ENCODE measurements around the gene TSPAN14.

Gene TSPAN14

DNA sequence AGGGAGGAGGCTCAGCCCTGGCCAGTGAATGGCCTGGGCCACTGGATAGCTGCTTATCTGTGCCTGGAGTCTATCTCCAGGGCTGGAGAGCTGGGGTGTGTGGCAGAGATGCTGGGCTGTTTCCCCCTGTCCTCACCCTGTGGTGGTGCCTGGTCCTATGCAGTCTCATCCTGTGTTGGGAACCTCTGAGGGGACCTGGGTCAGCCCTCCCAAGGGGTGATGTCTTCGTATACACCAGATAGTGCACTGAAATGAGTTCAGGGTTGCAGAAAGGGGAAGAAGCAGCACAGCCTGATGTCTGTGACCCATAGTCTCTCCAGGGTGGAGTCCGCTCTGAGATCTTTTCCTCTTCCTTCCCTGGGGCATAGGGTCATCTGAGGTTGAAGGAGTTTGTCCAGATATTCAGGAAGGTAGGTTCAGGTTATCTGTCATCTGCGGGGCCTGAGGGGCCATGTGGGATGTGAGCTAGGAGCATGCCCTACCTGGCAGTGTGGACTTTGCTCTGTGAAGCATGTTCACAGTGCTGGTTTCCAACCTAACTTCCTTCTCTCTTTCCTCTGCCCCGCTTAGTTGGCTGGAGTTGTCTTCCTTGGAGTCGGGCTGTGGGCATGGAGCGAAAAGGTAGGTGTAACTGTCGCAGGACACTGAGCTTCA lies 50.2 kb downstream of the TSPAN14 start:
- peak; percentile 78 for DNase-seq (ENCODE audit: low spot score)

DNA sequence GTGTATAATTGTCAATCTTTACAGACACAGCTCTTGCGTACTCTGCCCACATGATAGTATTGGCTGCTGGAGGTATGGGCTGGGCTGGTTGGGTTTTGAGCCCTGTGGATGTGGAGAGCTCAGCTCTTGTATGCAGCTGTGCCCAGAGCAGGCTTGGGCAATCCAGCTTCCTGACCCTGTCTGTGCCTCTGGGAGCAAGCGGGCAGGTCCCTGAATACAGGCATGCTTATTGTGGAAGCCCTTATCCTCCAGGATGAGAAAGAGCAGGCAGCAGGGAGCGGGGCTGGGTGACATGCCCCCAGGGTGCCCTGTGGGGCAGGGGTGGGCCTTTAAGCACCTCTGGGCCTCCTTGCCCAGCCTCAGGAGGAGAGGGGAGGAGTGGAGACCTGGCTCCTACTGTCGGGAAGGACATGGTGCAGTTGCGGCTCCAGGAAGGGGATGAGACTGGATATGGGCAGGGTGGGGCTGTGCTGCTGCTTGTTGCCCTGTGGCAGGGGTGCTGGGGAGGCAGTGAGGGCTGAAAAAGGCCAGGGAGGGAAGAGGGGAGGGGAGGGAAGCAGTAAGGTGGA lies 50.9 kb downstream of the TSPAN14 start:
- DNase-seq (ENCODE audit: low spot score), result no peak

DNA sequence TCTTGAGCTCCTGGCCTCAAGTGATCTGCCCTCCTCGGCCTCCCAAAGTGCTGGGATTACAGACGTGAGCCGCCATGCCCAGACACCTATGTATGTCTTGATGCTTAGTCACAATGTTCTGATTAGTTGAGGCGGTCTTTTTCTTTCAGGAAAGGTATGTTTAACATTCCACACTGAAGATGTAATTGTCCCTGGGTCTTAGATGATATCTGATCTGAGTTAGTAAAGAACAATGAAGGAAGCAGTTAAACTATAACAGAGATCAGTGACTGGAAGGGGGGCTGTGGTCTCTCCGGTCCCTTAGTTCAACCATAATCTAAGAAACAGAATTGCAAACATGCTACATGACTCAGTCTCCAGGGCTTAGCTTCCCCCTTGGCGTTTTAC lies 52.1 kb downstream of the TSPAN14 start:
- no peak for DNase-seq (ENCODE audit: low spot score)

DNA sequence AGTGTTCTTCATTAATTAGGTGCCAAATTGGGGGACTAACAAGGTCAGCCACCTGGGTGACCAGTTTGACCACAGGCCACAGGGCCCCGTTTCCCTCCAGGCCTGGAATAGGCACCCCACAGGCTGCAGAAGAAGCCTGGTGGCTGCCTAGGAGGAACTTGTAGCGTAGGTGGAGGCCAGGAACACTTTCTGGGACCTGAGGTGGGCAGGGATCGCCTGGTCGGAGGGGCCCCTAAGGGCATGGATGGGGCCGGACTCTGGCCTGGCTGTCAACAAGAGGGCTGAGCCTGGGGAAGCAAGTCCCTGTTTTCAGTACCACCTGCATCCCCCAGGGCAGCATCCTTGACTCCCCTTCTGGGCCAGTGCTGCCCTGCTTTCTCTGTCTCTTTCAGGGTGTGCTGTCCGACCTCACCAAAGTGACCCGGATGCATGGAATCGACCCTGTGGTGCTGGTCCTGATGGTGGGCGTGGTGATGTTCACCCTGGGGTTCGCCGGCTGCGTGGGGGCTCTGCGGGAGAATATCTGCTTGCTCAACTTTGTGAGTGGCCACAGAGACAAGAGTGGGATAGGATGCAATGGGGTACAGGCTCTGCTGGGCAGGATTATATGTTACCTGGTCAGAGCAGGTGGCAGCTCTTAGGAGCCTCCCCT lies 52.9 kb downstream of the TSPAN14 start:
- no peak for DNase-seq (ENCODE audit: low spot score)

DNA sequence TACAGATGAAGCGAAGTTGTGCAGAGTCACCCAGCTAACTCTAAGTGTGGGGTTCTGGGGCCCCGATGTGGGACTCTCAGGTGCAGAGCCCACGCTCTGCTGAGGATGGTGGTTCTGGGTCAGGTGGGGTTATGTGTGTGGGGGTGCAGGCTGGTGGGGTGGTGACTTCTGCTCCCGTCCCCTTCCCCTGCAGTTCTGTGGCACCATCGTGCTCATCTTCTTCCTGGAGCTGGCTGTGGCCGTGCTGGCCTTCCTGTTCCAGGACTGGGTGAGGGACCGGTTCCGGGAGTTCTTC lies 54.9 kb downstream of the TSPAN14 start:
- DNase-seq (ENCODE audit: low spot score), result no peak

DNA sequence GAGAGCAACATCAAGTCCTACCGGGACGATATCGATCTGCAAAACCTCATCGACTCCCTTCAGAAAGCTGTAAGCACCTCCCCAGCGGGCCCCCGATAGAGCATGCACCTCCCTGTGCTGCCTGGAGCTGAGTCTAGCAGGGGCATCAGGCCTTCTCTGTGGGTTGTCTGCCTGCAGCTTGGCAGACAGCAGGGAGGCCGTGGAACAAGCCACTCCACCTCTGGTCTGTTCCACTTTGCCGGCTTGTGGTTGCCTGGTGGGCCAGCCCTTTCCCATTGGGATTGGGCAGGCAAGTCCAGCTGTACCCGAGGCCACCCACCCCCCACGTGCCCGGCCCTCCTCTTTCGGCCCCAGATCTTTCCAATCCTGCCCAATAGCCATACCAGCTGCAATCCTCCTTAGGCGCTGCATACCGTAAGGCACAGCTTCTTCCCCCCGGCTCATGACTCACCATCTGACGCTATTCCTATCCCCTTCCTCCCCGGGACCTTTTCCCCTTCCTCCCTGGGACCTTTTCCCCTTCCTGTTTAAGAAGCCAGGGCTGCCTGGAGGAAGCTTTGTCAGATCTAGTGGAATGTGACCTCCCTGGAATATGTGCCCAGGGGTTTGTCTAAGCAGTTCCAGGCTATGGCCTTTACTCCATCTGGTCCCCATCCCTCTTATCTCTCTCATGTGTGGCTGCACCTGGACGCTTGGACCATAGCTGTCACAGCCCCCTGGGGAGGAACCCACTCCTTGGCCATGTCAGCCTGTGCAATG lies 55.5 kb downstream of the TSPAN14 start:
- DNase-seq (ENCODE audit: low spot score), result no peak

DNA sequence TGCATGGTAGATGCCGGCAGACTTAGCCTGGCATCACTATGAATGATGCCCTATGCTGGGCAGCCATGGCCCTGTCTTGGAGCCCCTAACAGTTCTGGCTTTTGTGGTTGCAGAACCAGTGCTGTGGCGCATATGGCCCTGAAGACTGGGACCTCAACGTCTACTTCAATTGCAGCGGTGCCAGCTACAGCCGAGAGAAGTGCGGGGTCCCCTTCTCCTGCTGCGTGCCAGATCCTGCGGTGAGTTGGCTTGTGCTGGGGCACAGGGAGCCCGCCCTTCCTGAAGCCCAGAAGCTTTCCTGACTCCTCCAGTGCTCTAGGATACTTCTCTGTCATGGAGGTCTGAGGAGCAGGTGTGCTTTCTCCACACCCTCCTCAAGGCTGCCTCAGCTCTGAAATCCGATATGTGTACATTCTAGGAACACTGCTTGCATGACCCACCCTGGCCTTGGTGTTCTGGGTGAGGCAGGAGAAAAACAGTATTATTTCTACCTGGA lies 58.0 kb downstream of the TSPAN14 start:
- no peak for DNase-seq (ENCODE audit: low spot score)

DNA sequence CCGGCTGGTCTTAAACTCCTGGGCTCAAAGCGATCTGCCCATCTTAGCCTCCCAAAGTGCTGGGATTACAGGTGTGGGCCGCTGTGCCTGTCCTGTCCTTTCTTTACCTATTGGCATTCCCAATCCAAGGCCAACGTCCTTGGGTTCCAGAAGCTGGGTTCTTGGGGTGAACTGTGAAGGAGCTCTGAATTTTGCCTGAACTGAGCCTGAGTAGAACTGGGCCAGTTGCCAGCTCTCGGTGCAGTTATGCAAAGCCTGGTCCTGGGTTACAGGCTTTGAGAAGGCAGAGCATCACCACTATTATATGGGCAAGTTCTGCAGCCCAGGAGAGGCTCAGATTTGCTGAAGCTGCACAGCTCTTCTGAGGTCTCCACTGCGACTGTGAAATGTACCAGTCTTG lies 59.0 kb downstream of the TSPAN14 start:
- DNase-seq (ENCODE audit: low spot score), result no peak

DNA sequence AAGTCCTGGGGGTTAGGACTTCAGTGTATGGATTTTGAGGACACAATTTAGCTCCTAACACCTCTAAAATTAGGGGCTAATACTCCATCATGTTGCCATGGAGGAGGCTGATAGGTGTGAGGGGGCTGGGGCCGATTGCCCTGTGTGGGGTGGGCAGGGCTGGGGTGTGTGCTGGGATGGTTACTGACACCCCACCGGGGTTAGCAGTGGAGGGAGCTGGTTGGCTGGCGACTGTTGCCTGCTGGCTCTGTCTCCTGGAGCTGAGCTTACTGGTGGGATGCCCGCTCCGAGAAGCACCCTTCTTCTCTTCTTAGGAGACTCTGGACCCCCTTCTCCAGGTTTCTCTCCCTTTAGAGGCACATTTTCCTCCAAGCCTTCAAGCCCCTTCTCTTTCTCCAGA lies 61.4 kb downstream of the TSPAN14 start:
- DNase-seq (ENCODE audit: low spot score), result peak; percentile 4

DNA sequence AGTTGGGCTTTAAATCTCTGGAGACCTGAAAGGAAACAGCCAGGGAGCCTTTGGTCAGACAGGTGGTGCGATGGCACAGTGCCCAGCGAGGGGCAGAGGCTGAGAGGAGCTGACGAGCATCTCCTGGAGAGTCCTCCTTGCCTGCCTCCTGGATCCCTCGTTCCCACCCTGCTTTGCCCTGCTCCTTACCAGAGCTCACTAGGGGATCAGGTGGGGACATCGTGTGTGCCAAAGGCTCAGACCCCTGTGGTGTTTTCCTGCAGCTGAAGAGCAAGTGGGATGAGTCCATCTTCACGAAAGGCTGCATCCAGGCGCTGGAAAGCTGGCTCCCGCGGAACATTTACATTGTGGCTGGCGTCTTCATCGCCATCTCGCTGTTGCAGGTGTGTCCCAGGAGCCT lies 61.8 kb downstream of the TSPAN14 start:
- DNase-seq (ENCODE audit: low spot score), result peak; percentile 6

DNA sequence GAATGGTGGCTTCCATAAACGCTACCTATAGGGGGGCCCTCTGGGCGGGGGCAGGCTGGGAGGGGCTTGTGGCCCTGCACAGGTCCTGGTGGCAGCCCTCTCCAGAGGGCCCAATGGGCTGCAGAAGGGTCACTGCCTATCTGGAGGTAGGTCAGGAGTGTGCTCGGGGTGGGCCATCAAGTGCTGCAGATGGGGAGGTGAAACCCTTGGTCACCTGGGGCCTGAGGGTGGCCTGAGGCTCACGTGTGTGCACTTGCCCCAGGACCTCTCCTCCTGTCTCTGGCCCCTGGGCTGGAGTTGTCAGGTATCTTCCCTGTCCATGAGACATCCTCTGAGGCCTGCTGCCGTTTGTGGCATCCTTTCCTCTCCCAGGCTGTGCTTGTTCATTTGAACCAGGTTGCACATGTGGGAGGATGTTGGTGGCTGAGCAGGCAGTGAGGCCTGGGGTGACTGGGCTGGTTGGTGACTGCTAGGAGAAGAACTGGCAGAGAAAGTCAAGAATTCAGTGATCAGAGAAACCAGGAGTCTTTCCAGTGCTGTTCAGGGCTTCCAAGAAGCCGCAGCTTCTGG lies 62.5 kb downstream of the TSPAN14 start:
- DNase-seq (ENCODE audit: low spot score), result peak; percentile 6

DNA sequence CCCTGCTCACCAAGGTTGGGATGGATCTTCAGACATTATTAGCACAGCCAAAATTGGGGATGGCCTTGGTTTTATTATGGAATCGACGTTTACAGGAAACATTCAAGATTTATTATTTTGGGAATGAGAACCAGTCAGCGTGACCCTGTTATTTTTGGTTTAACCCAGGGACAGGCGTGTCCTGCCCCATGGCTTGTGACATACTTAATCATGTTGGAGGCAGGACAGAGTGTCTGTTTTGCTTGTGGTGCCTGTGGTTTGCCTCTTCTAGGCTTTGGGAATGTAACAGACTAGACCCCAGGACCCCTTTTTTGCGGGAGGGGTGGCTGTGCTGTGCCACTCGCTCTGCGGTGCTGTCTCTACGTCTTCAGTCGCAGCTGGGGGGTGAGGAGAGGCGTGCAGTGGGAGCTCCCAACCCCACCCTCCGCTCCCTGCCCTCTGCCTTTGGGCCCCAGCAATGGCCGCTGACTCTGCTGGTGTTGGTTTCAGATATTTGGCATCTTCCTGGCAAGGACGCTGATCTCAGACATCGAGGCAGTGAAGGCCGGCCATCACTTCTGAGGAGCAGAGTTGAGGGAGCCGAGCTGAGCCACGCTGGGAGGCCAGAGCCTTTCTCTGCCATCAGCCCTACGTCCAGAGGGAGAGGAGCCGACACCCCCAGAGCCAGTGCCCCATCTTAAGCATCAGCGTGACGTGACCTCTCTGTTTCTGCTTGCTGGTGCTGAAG lies 63.5 kb downstream of the TSPAN14 start:
- DNase-seq (ENCODE audit: low spot score), result no peak

DNA sequence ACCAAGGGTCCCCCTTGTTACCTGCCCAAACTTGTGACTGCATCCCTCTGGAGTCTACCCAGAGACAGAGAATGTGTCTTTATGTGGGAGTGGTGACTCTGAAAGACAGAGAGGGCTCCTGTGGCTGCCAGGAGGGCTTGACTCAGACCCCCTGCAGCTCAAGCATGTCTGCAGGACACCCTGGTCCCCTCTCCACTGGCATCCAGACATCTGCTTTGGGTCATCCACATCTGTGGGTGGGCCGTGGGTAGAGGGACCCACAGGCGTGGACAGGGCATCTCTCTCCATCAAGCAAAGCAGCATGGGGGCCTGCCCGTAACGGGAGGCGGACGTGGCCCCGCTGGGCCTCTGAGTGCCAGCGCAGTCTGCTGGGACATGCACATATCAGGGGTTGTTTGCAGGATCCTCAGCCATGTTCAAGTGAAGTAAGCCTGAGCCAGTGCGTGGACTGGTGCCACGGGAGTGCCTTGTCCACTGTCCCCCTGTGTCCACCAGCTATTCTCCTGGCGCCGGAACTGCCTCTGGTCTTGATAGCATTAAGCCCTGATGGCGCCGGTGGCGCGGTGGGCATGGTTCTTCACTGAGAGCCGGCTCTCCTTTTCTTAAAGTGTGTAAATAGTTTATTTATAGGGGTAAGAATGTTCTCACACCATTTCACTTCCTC lies 64.2 kb downstream of the TSPAN14 start:
- no peak for DNase-seq (ENCODE audit: low spot score)

DNA sequence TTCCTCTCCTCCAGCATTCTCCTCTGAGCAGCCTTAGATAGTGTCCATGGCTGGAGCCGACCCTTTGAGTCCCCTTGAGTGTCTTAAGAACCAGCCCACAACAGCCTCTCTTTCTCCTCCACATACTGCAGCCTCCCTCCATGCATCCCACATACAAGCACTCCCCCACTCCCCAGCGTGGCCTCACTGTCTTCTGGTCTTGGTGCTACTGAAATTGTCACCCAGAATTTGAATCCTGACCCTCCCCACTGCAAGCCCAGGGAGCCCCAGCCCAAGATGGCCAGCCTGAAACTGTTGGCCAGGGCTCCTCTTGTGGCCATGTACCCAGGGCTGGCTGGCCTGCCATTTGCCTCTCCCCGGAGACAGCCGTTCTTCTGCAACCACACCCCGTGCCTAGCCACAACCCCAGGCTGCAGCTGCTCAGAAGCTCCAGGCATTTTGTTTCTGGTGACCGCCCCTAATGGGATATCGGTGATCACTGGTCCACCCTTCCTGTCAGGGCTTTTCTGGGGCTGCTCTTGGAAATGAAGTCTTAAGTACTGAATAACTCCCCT lies 64.8 kb downstream of the TSPAN14 start:
- no peak for DNase-seq (ENCODE audit: low spot score)

DNA sequence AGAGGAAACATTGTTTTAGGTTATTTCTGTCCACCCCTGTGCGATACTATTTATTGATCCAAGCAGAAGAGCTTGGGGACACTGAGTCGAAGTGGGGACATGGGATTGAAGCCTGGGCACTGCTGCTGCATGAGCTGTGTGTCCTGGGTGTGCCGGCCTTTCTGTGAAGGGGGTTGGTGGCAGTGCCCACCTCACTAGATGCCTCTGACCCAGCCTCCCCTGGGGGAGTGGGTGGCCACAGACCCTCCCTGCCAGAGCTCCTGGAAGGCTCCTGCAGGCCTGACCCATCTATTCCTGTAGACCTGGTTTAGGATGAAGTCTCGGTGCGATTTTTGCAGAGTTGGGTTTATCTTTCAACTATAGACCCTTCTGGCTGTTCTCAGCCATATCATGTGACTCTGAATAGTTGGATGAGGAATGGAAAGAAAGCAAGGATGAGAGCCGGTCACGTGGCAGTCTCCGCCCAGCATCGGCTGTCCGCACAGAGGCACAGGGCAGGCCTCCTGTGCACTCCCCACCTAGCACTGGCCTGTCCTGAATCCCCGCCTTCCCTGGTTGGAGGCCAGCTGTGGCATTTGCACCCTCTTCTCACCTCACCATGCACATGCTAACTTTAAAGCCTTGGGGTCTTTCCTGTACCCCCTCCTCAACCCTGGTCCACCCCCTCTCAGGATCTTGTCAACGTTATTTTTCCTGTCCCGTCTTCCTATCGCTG lies 66.0 kb downstream of the TSPAN14 start:
- no peak for DNase-seq (ENCODE audit: low spot score)

DNA sequence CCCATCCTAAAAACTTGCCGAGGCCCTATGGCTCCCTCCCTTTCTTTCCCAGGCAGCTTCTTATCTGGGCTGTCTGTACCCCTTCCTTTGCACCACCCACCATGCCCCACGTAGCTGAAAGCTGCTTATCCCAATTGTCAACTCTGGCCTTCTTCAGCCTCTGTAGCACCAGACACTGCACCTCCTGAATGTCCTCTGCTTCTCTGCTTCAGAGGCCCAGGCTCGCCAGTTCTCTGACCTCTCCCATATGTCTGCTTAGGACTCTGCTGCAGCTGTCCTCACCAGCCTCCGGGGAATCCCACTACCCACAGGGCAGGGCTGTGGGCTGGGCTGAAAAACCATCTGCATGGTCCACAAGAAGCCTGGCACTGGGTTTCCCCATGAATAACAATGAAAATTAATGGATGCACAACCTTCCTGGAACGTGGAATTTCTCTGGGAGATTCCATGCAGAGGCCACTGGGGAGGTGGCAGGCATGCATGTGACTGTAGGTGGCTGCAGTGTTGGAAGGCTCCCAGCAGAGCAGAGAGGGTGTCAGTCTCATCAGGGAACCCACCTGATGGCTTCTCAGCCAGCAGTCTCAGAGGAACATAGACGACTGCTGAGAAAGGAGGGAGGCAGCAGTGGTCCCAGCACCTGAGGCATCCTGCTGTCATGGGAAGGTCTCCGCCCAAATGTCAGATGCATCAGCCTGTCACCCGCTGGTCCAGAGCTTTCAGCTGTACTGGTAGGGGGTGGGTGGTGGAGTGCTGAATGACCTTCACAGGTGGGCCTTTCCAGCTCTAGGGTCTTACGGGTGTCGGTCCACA lies 66.8 kb downstream of the TSPAN14 start:
- DNase-seq (ENCODE audit: low spot score), result no peak

DNA sequence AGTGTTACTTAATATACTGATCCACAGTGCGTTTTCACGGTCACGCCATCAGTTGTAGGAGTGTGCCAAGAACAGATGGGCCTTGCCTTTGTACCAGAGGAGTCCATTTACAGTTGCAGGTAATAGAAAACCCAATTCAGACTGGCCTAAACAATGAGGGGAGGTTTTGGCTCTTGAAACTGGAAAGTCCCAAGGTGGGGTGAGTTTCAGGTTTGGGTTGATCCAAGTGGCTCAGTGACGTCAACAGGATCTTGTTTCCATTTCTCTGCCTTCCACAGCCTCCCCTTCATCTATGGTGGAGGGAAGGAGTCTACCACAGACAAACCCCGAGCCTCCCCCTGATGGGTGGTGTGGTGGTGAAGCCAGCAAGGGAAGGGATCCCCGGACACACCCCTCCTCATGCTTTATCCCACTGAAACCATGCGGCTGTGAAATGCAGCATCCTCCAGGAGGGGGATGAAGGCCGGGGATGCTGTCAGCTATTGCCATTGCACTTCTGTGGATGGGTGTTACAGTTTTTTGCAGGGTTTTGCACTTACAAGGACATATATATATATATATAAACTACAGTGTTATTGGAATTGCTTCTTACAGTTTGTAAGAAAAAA lies 68.8 kb downstream of the TSPAN14 start:
- DNase-seq (ENCODE audit: low spot score), result no peak

DNA sequence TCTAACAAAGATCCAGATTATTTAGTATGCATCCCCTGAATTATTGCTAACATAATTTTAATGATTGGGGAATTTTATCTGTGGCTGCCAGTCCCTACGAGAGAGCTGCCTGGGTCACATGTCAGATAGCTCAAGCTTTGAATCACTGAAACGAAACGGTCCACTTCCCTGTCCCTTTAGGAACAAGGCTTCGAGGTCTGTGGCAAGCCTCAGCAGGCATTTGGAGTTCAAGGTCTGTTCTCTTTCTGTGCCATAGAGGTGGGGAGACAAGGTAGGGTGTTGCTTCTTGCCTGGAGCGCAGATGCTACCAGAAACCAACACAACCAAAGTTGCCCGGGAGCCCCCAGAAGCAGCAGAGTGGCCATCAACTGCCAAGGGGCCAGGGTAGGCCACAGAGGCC lies 69.7 kb downstream of the TSPAN14 start:
- no peak for DNase-seq (ENCODE audit: low spot score)
